HG02943 (cell line): ENCODE results near the gene UBE2G1.

Source experiments
- ATAC-seq: cut with Tn5 transposase; IDR thresholded peaks from one replicate; pipeline ENCODE4 v1.9.1; 2021; ENCODE audit warnings: mild to moderate bottlenecking, low read depth, moderate library complexity; ENCODE audit not compliant: unreplicated experiment

UBE2G1 gene

DNA sequence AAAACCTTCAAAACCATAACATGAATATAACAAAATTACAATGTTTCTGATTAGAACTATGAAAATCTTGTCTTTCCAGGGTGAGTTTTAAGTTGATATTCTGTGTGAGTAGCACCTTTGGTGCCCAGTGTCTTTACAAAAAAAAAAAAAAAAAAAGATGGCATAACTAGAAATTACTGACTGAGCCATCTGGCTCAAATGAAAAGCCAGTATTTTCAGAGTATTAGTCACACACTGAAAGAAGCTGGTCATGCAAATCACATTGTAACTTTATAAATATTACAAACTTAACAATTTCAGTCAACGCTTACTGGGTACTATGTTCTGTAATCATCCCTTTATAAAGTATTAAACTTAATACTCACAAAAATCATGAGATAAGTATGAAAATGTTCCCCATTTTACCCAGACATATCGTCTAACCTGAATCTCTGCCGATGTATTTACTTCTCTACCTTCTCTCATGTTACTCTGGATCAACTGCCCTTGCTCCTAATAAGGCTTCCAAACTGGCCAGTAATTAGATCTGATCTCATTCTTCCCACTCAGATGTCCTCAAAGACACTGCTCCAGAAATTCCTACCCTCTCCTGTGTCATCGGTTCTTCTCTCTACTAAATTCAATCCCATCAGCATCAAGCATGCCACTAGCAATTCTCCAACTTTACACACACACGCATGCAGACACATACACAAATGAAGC is 25.4 kb downstream of the UBE2G1 start:
- ATAC-seq, result no peak

DNA sequence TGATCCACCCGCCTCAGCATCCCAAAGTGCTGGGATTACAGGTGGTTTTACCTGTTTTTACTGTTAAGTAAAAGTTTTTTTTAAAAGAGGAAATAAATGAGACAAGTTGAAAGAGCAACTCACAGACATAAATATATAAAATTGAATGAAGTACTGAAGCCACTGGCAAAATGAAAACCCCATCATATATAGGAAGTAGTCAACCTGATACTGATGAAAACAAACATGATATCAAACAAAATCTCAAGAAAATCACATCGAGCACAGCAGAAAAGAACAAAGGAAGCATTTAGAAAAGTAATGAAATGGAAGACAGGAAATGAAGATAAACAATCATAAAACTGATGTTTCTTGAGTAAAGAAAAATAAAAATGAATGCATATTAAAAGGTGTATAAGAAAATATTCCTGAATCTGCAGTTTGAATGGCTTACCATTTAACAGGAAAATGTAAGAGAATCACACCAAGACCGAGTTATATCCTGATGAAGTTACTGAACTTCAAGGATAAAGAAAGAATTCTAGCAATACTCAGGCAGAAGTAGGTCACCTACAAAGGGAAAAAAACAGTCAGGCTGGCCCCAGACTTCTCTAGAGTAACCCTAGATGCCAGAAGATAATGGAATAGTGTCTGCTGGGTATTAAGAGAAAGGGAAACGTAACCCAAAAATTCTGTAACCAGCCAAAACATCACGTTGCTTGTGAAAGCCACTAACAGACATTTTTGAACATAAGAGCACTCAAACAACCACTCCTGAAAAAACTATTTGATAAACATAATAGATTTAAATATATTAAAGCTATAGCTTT is 31.5 kb downstream of the UBE2G1 start:
- ATAC-seq, result no peak

DNA sequence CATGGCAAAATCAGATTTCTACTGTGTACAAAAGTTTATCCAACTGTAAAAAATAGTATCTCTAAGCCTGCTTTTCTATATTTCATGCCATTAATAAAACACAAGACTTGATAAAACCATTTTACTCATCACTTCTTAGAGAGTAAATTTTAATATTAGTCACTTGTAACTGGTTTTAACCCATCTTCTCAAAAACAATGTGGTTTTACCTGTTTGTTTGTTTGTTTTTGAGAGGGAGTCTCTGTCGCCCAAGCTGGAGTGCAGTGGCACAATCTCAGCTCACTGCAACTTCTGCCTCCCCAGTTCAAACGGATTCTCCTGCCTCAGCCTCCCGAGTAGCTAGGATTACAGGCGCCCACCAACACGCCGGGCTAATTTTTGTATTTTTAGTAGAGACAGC is 32.1 kb downstream of the UBE2G1 start:
- no peak for ATAC-seq

DNA sequence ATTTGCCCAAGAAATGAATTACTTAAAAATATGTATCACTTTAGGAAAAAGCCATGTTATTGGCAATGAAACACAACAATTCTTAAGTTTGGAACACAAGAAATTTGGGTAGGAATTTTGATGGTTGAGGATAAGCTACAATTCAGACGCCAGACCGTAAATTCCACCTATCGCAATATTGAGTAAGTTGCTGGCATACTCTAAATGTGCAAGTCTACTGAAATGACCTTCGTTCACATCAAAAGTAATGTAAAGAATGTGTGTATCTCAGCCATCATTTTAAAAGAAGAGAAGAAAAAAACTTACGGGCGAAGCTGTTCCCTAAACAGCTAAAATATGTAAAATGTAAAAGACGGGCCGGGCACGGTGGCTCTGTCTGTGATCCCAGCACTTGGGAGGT is 33.4 kb downstream of the UBE2G1 start:
- ATAC-seq, result no peak

DNA sequence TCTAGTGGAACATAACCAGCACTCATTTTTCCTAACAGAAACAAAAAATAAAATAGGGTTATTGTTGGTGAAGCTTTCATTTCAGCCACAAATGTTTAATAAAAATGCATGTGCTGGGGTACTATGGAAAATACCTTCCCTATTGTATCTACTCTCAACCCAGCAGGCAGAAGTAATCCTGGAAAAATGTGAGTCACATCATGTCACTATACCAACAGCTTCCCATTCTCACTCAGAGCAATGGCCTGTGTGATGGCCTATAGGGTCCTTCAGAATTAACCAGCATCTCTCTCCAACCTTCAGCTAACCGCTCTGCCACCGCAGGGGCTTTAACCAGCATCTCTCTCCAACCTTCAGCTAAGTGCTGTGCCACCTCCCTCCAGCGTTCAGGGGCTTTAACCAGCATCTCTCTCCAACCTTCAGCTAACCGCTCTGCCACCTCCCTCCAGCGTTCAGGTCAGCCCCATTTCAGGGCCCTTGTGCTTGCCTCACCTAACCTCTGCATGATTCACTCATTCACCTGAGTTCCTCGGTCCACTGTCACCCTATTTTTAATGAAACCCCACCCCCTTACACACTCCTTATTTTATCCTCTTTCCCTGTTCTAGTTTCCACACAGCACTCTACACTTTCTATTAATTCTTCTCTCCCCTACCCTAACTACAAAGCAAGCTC is 34.0 kb downstream of the UBE2G1 start:
- no peak for ATAC-seq

DNA sequence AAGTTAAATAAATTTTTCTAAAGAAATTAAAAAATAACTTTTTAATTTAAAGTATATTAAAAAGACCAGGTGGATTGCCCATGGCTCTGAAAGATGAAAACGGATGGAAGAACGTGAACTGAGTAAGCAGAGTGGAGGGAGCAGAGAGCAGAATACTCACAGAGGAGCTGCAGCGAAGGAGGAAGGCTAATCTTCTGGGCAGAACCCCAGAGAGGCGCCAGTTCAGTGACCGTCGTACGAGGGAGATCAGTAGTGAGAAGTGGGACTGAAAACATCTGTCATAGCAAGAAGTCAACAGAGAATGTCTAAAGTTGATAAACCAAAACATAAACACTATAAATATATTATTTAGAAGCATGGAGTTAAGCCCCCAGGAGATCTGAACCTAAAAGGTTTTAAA is 34.9 kb downstream of the UBE2G1 start:
- ATAC-seq, result no peak

DNA sequence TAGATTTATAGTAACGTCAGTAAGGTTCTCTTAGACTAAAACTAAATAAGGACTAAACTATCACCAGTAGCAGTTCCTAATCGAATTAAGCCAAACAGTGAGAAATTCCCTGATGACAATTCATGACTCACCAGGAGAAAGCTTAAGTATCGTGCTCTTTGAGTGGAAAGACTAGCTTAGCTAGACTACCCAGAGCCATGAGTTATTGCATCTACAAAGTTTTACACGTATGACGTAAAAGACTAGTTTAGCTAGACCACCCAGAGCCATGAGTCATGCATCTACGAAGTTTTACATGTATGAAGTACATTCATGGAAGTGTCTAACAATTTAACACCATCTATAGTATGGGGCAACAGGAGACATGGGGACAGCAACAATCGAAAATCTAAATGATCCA is 36.6 kb downstream of the UBE2G1 start:
- ATAC-seq, result no peak

DNA sequence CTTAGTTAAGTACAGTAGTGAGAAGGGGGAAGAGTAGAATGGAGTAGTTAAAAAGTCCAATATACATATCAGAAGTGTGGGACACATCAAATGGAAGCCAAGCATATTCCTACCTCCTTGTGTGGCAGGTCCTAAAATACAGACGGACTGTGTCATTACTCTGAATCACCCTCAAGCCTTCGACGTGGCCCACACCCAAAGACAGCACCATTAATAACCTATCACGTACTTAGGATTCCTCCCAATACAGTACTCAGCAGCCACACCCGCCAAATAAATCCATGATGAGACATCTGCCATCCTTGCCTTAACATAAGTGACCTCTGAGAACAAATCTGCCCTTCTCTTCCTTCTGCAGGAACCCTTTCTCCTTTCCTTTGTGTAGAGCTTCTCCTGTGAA is 38.9 kb downstream of the UBE2G1 start:
- no peak for ATAC-seq

DNA sequence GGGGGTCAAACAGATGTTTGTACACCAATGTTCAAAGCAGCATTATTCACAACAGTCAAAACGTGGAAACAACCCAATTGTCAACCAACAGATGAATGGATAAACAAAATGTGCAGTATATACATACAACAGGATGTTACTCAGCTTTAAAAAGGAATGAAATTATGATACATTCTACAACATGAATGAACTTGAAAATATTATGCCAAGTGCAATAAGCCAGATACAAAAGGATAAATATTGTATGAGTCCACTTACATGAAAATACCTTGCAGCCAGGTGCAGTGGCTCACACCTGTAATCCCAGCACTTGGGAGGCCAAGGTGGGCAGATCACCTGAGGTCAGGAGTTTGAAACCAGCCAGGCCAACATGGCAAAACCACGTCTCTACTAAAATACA is 39.9 kb downstream of the UBE2G1 start:
- no peak for ATAC-seq

DNA sequence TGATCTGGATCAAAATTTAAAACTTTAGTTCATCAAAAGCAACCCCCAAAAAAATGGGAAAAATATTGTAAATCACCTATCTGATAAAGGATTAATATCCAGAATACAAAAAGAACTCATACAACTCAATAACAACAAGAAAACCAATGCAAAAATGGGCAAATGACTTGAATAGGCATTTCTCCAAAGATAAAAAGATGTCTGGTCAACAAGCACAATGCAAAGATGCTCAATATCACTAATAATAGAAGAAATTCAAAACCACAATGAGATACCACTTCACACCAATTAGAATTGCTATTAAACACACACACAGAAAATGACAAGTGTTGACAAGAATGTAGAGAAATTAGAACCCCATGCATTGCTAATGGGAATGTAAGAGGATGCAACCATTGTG is 40.4 kb downstream of the UBE2G1 start:
- no peak for ATAC-seq

DNA sequence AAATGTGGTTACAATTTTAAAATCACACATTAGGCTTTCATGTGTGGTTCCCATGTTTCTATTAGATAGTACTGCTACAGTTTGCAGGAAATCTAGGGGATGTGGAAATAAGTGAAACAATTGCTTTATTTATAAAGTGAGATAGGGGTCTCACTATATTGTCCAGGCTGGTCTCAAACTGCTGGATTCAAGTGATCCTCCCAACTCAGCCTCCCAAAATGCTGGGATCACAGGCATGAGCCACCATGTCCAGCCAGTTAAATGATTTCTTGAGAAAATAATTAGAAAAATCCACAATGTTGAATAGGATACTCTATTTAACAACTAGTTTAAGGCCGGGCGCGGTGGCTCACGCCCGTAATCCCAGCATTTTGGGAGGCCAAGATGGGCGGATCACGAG is 42.0 kb downstream of the UBE2G1 start:
- no peak for ATAC-seq

DNA sequence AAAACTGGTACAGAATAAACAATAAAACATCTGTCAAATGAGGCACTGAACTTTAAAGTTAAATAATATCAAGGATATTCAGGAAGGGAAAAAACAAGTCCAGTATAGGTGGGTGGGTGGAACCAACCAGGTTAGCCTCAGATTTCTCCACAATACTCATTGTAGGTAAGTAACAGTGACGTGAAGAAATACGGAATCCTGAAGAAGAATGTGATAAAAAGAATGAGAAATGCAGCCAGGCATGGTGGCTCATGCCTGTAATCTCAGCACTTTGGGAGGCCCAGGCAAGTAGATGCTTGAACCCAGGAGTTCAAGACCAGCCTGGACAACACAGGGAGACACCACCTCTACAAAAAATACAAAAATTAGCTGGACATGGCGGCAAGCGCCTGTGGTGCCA is 47.3 kb downstream of the UBE2G1 start:
- no peak for ATAC-seq

DNA sequence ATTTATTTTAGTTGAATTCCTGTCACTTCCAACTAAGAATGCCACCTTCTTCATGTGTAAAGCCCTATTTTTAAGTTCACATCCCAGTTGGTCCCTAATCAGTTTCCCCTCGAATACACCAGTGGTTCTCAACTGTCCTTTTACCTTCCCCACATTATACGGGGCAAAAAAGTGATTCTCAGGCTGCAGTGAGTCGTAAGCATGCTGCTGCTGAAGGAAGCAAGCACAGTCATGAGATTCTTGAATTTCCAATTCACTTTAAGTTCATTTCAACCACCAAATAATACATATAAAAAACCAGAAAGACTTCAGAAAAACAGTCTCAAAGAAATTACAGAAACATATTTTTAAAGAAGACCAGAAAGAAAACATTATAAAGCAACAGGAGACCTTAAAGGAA is 47.9 kb downstream of the UBE2G1 start:
- no peak for ATAC-seq

DNA sequence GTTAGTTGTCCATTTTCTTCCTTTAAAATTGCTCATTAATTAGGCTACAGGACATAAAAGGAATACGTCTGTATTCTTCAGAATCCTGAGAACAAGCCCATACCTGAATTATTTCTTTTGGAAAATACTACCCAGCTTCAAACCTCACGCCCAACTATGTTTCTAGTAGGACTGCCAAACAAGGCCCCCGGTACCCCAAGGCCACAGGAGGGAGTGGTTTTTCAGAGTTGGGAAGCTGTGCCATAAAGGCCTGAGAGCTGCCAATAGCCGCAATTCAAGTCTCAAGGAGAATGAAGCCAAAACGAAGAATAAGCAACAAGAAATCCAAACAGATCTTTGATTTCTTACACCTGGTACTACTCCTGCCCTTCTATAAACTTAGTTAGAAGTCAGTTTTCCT is 48.3 kb downstream of the UBE2G1 start:
- ATAC-seq, result no peak

DNA sequence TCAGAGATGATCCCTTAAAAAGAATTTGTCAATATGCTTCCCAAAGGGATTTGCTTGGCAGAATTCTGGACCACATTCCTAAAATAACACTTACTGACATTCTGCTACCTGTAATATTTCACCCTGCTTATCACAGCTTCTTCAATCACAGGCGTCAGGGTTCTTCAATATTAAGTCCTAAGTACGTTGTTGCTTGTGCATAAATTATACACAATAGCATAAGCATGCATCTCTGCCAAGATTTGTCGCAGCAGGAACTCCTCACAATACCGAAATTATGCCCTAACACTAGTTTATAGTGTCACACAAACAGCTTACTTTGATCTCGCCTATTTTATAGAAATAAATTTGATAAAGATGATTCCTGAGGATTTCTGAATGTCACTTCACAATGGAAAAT is 48.9 kb downstream of the UBE2G1 start:
- ATAC-seq, result no peak

DNA sequence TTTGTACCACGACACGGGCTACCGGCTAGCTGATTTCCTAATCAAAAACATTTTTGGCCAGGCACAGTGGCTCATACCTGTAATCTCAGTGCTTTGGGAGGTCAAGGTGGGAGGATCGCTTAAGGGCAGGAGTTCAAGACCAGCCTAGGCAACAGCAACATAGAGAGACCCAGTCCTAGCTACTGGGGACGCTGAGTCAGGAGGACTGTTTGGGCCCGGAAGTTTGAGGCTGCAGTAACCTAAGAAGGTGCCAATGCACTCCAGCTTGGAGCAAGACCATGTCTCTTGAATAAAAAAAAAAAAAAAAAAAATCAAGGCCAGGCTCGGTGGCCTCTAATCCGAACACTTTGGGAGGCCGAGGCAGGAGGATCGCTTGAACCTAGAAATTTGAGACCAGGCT is 49.8 kb downstream of the UBE2G1 start:
- no peak for ATAC-seq

DNA sequence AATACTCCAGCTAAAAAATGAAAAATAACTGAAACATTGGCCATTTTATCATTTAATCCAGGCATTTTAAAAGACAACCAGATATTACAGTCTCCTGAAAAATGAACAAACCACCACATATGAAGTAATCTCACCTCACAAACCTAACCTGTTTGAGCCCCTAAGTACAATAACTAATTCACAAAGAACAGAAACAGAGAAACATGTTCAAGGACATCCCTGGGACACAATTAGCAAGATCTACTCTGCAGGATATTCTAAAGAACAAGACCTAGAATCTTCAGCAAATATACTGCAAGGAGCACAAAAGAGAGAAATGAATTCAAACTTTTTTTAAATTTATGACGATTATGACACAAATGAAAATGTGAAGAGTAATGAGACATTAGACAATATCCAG is 51.9 kb downstream of the UBE2G1 start:
- ATAC-seq, result no peak

DNA sequence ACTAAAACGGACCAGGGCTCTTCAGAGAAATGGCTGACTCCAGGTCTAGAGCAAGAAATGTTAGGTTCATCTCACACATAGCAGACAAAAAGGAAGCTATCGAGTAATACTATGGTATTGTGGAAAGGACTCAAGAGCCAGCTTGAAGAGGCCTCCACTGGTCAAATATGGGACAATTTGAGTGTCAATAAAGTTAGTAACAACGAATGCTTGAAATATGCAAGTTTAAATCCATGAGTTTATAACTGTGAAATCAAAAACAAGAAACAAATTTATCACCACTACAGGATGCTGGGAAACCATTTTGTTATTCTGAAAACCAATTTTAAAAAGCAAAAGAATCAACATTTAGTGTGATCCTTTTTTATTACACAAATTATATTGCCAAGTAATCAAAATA is 52.3 kb downstream of the UBE2G1 start:
- ATAC-seq, result no peak

DNA sequence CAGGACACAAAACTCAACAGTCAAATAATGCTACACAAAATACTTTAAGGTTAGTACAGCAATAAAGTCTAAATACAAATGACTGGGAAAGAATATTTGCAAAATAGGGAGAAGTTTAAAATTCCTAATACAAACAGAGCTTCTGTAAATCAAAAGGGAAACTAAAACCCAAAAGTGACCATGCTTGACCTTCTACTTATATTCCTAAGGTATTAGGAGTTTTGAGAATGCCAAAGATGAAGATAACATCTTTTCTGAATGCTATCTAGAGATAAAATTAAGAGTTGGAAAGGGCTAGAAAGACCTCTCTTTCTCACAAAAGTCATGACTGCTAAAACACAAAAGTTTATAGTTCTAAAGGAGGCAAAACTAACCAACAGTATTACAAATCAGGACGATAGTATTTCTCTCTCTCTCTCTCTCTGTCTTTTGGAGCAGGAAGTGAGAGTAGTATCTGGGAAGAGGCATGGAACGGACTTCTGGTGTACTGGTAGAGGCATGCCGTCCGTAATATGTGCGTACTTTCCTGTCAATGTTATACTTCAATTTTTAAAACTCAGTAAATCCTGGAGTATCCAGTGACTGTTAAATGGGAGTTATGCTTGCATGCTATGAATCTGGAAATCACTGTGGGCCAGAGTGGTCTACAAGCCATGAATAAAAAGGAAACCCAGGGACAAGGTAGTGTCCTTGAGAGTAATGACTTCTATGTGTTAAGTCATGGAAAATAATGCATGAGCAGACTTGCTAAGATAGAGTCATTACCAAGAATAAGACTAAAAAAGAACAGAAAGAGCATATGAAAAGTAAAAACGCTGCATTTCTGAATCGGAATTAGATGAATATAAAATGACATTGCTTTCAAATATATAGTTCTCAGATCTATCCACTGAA is 53.0 kb downstream of the UBE2G1 start:
- ATAC-seq, result no peak

DNA sequence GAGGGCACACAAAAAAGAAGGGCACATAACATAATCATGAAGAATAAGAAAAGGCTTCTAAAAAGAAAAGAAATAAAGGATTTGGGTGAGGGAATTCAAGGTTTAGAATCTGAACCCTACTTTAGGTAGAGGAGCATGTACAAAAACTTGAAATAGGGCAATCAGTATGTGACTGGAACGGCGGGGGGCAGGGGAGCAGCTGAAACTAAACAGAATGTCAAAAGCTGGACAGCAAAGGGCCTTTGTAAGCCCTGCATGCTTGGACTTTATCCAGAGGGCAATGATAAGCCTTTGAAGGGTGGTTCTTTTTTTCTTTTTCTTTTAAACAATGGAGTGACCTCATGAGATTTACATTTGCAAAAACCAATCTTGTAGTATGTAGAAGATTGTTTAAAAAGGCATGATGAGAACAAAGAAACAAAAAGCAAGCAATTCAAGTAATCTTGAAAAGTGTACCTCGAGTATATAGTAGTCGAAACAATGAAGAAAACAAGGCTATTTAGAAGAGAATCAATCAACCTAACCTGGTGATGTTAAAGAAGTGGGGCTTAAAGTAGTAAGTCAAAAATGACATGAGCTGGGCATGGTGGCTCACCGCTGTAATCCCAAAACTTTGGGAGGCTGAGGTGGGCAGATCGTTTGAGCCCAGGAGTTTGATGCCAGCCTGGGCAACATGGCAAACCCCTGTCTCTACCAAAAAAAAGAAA is 56.0 kb downstream of the UBE2G1 start:
- no peak for ATAC-seq
